Adrenal gland (tissue), 5 donors: Measurements from ENCODE around the gene KCNIP1.
"Not testable (repeated sequence)": the region's sequence is repeated elsewhere in the genome, so short reads cannot be mapped to it uniquely, and the experiment has no call there.

Experiments used
- CTCF ChIP-seq, 6 experiments: fragments of 450-650 bp in 4 of 6; fragments of 200-600 bp in 2 of 6; sonication (generic) in 1 of 6; IDR thresholded peaks; 1 replicate in 5 of 6; 2 replicates in 1 of 6; pipeline versions ENCODE4 v1.5.1 to v1.8.0; 2016 to 2021; ENCODE audit warnings: antibody characterized with exemption in 6 of 6, mild to moderate bottlenecking in 2 of 6, moderate library complexity in 1 of 6
- POLR2A ChIP-seq, 2 donors: fragments of 450-650 bp; IDR thresholded peaks; one replicate each; pipeline ENCODE4 v1.6.1; 2017; ENCODE audit warnings: antibody characterized with exemption in 2 of 2, mild to moderate bottlenecking in 2 of 2, moderate library complexity in 1 of 2
- donor health status: DM: no; HTN: no; CAD: no.

GRCh38 chr5:170550382-170550781, 46.6 kb downstream of the KCNIP1 start:
- not testable (repeated sequence) for TF ChIP-seq CTCF, POLR2A (IDR thresholded peaks at IDR 0.05)
